NCI-H1694 treated with DMSO at 0.1 percent for 48 hours (cell line): ENCODE measurements around the gene NDUFB4.
"Not testable (repeated sequence)": the region's sequence is repeated elsewhere in the genome, so short reads cannot be mapped to it uniquely, and the experiment has no call there.

Source experiments
- DNase-seq: peaks from one replicate; lab custom pipeline; 2025; lab: John Stamatoyannopoulos, UW

The NDUFB4 gene

GRCh38 chr3:120637851-120638559, 41.9 kb downstream of the NDUFB4 start:
- no peak for DNase-seq

GRCh38 chr3:120638820-120639219, 42.7 kb downstream of the NDUFB4 start:
- not testable (repeated sequence) for DNase-seq

- DNase-seq: no peak
These were observed 44.1 kb downstream of the NDUFB4 start for GRCh38 chr3:120640231-120640630.

GRCh38 chr3:120641696-120642246, 45.6 kb downstream of the NDUFB4 start:
- DNase-seq: no peak

GRCh38 chr3:120642368-120642948, 46.3 kb downstream of the NDUFB4 start:
- no peak for DNase-seq

- no peak for DNase-seq
These were observed 49.1 kb downstream of the NDUFB4 start for GRCh38 chr3:120645083-120645845.

- no peak for DNase-seq
These were observed 50.8 kb downstream of the NDUFB4 start for GRCh38 chr3:120646771-120647432.

GRCh38 chr3:120648290-120648689, 52.2 kb downstream of the NDUFB4 start:
- no peak for DNase-seq

GRCh38 chr3:120649830-120650233, 53.7 kb downstream of the NDUFB4 start:
- DNase-seq: no peak

GRCh38 chr3:120650311-120650710, 54.2 kb downstream of the NDUFB4 start:
- DNase-seq: no peak
